Measurements from ENCODE around the gene LCE1A.

DNA sequence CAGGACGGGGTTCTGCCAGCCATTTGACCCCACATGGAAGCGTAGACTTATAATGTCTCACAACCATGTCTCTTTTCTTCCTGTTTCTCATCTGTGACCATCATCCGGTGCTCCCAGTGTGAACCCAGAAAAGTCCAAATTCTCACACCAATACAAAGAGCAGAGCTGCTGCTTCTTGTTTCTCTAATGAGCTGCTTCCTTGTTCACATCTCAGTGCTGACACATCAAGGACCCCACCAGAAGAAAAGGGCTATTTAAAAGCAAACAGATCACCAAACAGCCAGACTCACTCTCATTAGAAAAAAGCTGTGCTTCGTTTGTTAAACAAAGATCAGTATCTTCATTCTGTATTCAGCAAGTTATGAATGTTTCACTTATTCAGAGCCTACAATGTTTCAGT, 31.6 kb upstream of the LCE1A start:
- TF ChIP-seq, protein P1, sequence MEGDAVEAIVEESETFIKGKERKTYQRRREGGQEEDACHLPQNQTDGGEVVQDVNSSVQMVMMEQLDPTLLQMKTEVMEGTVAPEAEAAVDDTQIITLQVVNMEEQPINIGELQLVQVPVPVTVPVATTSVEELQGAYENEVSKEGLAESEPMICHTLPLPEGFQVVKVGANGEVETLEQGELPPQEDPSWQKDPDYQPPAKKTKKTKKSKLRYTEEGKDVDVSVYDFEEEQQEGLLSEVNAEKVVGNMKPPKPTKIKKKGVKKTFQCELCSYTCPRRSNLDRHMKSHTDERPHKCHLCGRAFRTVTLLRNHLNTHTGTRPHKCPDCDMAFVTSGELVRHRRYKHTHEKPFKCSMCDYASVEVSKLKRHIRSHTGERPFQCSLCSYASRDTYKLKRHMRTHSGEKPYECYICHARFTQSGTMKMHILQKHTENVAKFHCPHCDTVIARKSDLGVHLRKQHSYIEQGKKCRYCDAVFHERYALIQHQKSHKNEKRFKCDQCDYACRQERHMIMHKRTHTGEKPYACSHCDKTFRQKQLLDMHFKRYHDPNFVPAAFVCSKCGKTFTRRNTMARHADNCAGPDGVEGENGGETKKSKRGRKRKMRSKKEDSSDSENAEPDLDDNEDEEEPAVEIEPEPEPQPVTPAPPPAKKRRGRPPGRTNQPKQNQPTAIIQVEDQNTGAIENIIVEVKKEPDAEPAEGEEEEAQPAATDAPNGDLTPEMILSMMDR (optimal IDR thresholded peaks at IDR 0.05 in 1 of 3, IDR thresholded peaks at IDR 0.05 in 1 of 3, conservative IDR thresholded peaks at IDR 0.05 in 1 of 3; ENCODE audit: extremely low read depth in 1 of 3, insufficient read depth in 2 of 3, low read length in 3 of 3): no peak
- no peak for TF ChIP-seq EZH2 (IDR thresholded peaks at IDR 0.05; ENCODE audit: low read length)
